ENCODE measurements around the gene TPM4. TPM values are rescaled to one million over a fixed set of nuclear protein-coding genes. Genes with fewer than 3 reads are reported as not detected.

The TPM4 gene
- total and polyA plus RNA-seq, 2 of the 8 experiments (the other 6 are each of a cell fraction or from before 2014, with no cell fraction given): 160 to 359 TPM

DNA sequence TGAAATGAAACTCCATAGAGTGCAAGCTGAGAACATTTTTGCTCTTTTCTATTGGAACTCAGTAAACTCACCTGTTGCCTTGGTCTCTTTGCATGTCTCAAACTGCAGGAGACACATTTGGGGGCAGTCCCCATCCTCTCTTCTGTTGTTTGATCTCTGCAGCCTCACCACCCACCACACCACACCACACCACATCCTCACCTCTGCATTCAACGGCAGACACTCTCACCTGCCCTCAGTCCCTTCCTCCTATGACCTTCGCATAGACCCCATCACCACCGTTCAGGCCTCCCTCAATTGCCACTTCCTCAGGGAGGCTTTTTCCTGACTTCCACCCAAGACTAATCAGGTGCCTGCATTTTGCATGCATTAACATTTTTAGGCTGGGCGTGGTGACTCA is 14.4 kb upstream of the TPM4 start (continued):
- no peak for TF ChIP-seq SP1 (IDR thresholded peaks at IDR 0.05; ENCODE audit: low read depth, low read length)
- TF ChIP-seq RBBP5 (IDR thresholded peaks at IDR 0.05; ENCODE audit: borderline replicate concordance, low read depth, low read length): no peak
- TF ChIP-seq, protein P1, sequence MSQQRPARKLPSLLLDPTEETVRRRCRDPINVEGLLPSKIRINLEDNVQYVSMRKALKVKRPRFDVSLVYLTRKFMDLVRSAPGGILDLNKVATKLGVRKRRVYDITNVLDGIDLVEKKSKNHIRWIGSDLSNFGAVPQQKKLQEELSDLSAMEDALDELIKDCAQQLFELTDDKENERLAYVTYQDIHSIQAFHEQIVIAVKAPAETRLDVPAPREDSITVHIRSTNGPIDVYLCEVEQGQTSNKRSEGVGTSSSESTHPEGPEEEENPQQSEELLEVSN (IDR thresholded peaks at IDR 0.05): no peak
- TF ChIP-seq ZNF274 (IDR thresholded peaks at IDR 0.05; ENCODE audit: borderline replicate concordance, extremely low read depth, low read length): no peak
- no peak for TF ChIP-seq TBP (IDR thresholded peaks at IDR 0.05; ENCODE audit: low read depth, low read length)
- no peak for TF ChIP-seq SAP30 (IDR thresholded peaks at IDR 0.05; ENCODE audit: insufficient read depth, insufficient replicate concordance, low read length)
- no peak for TF ChIP-seq RFX5 (IDR thresholded peaks at IDR 0.05; ENCODE audit: borderline replicate concordance, low read depth, low read length)
- TF ChIP-seq ASH2L (IDR thresholded peaks at IDR 0.05; ENCODE audit: low read length): no peak
